ENCODE measurements around the gene GPR146.
"Not testable (repeated sequence)": the region's sequence is repeated elsewhere in the genome, so short reads cannot be mapped to it uniquely, and the experiment has no call there.

The GPR146 gene, protein sequence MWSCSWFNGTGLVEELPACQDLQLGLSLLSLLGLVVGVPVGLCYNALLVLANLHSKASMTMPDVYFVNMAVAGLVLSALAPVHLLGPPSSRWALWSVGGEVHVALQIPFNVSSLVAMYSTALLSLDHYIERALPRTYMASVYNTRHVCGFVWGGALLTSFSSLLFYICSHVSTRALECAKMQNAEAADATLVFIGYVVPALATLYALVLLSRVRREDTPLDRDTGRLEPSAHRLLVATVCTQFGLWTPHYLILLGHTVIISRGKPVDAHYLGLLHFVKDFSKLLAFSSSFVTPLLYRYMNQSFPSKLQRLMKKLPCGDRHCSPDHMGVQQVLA

DNA sequence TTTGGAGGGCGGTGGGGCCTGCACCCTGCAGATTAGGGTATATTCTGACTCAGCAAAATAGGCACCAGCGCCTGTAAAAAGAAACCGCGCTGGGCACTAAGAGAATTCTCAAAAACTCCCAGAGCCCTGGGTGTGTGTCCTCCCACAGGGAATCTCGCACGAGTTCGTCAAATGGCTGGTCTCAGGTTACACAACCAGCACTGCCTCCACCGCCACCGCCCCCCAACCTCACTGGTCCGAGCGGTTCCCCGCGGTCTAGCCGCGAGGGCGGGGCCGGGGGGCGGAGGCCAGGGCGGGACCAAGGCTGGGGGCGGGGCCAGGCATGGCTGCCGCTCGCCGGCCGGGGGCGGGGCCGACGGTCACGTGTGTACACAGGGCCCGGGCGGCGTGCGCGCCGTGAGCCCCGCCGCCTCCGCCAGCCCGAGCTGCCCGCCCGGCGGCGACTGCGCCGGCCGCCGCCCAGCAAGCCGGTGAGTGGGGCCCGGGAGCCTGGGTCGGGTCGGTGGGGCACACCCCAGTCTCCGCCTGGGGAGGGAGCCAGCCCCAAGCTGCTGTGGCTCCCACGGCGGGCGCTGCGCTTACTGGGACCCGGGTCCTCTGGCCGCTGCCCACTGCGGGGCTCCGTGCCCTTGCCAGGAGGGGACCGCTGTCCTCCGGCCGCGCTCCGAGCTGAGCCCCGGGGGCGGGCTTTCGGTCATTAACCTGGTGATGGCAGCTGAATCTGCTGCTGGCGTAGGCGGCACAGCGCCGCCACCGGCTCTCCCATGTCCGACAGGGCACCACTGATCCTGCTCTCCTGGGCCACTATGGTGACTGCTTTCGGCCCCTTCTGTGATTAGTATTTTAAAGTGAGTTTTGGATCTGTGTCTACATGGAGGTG lies at the start of gene GPR146:
GPR146 (plus strand) TSS at position 358 of the 880 bp plus-strand sequence. CDS start 12,970 bp downstream, outside the sequence.
- DNase-seq (ENCODE audit: low read depth) = peak; percentile 83

DNA sequence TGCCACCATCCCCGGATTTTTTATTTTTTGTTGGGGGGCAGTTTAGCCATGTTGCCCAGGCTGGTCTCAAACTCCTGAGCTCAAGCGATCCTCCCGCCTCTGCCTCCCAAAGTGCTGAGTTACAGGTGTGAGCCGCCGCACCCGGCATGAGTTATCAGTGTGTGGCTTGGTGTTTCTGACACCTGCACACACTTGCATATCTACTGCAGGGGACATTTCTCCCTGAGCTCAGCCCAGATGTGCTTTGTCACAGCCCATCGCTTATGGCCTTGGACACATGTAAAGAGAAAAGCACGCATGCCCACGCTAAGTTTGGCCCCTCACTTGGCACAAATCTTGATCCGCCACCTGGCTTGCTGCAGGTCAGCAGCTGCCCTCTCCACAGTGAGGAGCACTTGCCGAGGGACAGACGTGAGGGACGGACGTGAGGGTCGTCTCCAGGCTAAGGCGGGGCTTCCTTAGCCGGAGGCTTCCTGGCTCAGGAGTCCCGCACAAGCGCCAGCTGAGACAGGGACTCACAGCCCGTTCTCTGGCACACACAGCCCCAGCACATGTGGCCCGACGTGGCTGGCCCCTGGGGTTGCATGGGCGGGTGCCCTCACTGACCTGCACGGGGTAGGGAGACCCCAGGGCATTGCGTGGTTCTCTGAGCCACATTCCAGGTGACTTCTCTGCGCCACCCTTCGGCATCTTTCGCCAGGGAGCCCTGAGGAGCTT lies 49.6 kb upstream of the GPR146 start:
- DNase-seq (ENCODE audit: low read depth) = no peak

DNA sequence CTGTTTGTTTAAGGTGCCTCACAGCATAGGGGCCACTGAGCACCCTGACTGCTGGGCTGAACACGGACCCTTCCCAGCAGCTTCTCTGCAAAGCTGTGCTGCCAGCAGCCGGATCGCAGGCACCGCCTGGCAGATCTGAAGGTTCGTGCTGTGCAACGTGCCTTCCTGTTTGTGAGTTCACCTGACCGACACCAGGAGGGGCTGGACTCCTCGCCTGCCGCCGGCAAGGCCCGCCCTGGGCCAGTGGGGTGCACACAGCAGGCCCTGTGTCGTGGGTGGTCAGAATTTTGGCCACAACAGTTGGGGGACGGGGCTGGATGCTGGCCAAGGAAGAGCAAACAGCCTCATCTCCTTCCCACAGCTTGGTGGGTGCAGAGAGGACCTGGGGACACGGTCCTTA lies 48.8 kb upstream of the GPR146 start:
- no peak for DNase-seq (ENCODE audit: low read depth)

DNA sequence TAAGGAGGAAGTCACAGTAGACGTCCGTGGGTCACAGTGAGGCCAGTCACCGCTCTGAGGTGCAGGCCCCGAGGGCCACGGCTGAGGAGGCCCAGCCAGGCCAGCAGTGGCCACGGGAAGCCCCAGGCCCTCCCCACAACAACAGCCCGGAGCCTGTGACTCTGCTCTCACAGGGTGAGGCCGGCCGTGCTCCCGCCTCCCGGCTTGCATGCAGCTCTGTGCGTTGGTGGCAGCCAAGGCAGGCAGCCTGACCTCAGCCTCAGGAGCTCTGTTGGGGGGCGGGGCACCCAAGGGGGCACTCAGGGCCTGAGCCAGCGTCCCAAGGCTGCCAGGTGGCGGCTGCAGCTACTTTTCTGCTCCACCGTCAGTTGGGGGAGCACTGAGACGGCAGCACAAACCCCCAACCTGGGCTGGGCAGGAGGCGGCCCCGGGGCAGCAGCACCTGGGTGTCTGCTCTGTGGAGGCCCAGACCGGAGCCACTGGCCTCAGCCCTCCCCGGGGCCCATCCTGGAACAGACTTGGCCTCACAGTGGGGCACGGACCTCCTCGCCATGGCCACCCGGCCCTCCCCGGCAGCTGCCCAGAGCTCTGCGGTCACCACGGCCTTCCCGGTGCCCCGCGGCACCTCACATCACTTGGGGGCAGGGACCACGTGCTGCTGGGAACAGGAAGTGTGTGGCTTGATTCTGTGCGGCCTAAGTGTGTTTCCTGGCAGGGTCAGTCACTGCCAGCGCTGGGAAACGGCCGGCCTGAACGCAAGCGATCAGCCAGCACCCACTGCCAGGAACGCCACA lies 48.1 kb upstream of the GPR146 start:
- no peak for DNase-seq (ENCODE audit: low read depth)

DNA sequence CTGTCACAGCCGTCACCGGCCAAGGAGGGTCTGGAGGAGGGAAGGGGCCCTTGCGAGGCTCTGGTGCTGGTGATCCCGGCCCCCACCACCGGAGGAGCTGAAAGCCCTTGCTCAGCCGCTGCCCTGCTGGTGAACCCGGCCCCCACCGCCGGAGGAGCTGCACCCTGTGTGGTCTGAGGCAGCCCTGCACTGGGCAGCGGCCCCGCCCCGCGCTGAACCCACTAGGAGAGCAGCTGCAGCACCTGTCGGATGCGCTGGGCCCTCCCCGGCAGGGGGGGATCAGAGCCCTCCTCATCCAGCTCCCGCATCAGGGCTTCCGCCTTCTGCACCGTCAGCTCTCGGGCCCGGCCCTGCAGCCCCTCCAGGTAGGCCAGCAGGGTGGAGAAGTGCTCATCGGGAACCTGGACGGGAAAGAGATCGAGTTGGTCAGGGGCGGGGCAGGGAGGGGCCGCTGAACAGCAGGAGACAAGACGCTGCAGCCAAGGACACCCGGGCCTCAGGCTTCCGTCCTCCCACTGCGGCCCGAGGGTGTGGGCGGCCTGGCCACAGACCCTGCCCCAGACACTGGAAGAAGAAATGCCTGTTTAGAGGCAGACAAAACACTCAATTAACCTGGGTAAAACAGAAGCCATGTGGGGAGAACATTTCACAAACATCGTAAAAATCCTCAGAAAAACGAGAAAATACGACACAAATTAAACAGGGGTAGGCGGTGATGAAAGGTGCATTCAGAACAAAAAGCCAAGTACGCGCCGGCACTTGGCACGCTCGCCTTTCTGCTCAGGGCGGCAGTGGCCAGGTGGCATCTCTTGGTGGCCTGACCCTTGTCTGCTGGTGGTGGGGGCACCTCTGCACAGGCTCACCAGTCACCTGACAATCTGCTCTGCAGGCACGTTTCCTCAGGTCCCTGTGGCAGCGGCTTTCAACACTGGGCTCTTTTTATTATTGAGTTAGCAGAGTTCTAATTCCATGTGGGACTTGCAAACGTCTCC lies 46.6 kb upstream of the GPR146 start:
- DNase-seq (ENCODE audit: low read depth) = no peak

DNA sequence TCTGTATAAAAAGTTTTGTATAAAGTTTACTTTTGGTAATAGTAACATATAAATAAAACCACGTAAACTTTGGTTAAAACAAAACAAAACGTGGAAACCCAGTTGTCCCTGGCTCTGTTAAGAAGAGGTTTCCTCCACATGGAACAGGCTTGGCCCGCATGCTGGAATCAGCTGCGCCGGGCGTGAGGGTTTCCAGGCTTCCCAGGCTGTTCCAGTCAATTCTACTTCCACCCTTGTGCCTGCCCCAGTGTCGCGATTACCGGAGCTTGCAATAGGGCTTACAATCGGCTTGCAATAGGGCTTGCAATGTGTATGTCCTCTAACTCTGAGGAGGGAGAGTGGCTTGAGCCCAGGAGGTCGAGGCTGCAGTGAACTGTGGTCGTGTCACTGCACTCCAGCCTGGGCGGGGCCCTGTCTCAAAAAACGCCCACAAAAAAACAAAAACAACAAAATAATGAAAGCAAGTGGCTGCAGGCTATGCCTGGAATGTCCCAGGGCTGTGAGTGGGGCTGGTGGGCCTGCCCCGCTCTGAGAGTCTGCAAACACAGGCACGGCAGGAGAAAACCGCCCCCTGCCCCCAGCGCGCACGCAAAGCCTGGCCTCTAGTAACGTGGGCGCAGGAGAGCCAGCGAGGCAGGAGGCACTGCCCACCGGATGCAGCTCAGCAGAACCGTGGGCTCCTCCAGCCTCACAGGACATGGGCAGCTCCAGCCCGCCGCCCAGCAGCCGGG lies 45.0 kb upstream of the GPR146 start:
- DNase-seq (ENCODE audit: low read depth) = no peak

DNA sequence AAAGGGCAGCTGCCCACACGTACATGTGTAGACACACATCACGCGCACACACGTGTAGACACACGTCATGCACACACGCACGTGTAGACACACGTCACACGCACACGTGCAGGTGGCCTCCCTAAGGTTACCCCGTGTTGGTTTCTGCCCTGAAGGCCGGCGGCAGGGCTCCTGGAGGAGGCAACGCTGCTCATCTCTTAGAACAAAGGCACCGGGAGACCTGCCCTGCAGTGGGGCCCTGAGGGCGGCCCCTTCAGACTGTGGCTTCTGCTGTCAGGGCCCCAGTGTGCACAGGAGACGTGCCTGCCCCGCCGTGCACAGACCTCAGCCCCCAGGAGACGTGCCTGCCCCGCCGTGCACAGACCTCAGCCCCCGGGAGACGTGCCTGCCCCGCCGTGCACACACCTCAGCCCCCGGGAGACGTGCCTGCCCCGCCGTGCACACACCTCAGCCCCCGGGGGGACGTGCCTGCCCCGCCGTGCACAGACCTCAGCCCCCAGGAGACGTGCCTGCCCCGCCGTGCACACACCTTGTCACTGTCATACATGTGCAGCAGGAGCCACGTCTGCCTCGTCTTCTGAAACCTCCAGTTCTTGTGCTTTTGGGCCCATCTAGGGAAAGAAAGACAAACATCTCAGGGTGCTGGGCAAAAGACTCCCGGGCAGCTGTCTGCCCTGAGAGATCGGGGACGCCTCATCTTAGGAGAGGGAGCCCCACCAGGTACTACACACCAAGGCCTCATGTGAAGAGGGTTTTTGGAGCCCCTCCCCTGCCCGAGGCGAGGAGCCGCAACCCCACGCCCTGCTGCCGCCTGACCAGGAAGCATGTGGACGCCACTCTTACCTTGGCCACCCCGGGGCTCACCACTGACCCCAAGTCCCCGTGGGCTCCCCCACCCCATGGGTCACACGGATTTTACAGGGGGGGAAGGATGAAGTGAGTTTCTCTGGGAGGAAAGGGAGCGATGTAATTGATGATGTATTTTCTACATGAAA lies 44.1 kb upstream of the GPR146 start:
- no peak for DNase-seq (ENCODE audit: low read depth)

DNA sequence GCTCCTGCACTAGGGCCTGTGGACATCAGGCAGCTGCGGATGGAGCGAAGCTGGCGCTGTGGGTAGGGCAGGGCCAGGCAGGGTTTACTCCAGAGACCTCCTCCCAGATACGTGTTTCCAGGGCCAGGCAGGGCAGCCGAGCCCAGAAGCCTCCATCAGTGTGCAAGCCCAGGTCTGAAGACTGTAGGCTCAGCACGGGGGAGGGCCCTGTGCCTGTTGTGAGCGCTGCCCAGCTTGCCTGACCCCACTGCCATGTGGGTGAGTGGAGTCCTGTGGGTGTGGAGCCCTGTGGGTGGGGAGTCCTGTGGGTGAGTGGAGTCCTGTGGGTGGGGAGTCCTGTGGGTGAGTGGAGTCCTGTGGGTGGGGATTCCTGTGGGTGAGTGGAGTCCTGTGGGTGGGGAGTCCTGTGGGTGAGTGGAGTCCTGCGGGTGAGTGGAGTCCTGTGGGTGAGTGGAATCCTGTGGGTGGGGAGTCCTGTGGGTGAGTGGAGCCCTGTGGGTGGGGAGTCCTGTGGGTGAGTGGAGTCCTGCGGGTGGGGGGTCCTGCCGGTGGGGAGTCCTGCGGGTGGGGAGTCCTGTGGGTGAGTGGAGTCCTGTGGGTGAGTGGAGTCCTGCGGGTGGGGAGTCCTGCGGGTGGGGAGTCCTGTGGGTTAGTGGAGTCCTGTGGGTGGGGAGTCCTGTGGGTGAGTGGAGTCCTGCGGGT lies 43.1 kb upstream of the GPR146 start:
- DNase-seq (ENCODE audit: low read depth) = not testable (repeated sequence)

DNA sequence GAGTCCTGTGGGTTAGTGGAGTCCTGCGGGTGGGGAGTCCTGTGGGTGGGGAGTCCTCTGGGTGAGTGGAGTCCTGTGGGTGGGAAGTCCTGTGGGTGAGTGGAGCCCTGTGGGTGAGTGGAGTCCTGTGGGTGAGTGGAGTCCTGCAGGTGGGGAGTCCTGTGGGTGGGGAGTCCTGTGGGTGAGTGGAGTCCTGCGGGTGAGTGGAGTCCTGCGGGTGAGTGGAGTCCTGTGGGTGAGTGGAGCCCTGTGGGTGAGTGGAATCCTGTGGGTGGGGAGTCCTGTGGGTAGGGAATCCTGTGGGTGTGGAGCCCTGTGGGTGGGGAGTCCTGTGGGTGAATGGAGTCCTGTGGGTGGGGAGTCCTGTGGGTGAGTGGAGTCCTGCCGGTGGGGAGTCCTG lies 42.3 kb upstream of the GPR146 start:
- not testable (repeated sequence) for DNase-seq (ENCODE audit: low read depth)

DNA sequence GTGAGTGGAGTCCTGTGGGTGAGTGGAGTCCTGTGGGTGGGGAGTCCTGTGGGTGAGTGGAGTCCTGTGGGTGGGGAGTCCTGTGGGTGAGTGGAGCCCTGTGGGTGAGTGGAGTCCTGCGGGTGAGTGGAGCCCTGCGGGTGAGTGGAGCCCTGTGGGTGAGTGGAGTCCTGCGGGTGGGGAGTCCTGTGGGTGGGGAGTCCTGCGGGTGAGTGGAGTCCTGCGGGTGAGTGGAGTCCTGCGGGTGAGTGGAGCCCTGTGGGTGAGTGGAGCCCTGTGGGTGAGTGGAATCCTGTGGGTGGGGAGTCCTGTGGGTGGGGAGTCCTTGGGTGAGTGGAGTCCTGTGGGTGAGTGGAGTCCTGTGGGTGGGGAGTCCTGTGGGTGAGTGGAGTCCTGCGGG lies 41.9 kb upstream of the GPR146 start:
- DNase-seq (ENCODE audit: low read depth) = not testable (repeated sequence)

DNA sequence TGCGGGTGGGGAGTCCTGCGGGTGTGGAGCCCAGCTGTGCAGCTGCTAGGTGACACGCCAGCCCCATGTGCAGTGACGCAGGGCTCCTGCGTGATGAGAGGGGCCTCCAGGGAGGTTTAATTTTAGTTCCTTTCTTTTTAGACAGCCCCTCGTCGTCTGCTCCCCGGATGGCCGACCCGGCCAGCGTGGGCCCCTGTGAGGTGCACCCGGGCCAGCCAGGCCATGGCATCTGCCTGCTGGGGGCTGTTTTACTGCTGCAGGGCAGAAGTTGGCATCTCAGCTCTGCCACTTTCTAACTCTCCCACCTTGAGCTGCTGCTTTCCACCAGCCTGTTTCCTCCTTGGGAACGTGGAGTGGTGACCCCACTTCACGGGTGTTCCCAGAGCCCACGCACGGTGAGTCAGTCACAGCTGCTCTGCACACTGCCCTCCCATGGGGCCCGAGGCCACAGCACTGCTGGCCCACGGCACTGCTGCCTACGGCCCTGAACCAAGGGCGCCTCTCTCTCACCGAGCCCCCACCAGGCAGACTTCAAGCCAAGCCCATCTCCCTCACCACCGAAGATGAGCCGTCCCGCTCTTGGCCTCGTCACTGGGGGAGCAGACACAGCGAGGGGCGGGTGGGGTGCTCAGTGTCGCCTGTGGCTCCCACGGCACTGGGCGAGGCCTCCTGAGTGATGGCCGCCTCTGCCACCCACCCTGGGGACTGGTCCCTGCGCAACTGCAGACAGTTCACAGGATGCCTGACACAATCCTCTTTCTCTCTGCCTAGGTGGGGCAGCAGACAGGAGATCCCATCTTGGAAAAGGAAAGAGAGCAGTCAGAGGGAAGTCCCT lies 40.1 kb upstream of the GPR146 start:
- DNase-seq (ENCODE audit: low read depth) = no peak

DNA sequence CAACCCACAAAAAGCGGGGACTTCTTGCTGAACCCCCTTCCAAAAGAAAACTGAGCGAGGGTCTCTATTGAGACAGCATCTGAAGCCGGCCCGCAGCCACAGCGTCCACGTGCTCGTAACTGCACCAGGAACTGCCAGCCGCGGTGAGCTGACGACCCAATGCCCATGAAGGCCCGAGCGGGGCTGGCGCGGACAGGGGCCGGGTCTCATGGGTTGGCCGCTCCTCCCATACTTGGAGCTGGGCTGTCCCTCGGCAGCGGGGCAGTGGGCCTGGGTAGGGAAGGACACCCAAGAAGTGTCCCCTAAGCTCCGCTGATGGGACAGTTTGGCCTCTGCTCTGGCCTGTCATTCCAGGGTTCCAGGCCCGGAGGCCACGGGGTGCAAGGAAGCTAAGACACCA lies 39.0 kb upstream of the GPR146 start:
- no peak for DNase-seq (ENCODE audit: low read depth)

DNA sequence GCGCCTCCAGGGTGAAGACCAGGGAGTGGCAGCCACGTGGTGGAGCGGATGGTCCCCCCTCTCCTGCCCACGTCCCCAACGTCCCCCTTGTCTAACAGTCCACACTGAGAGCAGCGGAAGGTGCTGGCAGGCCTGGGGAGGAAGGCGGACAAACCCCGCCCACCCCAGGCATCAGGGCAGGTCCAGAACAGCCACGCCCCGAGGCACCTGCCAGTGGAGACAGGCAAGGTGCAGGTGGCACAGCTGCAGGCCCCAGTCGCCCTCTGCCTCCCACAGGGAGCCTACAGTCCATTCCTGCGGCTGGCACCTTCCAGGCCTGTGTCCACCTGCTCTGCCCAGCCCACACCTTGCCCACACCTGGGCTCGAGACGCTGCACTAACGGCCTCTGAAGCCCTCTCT lies 36.4 kb upstream of the GPR146 start:
- no peak for DNase-seq (ENCODE audit: low read depth)

DNA sequence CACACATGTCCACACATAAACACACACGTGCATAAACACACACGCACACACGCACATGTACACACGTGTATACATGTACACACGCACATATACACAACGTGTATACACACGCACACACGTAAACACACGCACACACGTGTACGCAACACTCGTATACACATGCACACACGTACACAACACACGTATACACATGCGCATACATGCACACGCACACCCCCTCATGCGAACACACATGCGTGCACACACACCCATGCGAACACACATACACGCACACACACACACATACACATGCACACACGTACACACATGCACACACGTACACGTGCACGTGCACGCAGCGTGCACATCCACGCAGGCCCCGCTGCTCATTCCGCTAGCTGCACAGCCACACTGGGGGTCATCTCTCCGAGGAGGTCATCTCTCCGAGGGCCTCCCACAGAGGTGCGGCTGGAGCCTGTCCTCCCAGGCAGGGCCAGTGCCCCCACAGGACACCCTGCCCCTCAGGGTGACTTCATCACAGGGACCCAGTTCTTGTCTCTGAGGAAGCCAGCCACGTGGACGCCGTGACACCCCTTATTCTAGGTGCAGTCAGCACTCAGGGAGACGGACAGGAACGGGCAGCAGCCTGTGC lies 35.5 kb upstream of the GPR146 start:
- no peak for DNase-seq (ENCODE audit: low read depth)

DNA sequence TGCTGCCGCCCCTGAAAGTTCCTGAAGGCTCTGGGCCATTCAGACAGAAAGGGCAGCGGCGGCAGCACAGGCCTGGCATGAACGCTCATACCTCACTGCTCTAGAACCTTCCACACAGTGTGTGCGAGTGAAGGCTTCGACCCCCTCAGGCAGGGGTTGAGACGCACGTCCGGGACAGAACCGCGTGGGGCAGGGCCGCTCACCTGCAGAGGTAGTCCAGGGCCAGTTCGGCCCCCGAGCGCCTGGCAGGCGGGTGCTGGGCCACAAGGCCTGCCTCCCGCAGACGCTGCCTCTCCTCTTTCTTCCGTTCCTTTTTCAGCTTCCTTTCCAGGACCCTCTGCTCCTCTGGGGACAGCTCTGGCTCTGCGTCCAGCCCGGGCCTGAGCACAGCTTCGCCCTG lies 34.6 kb upstream of the GPR146 start:
- DNase-seq (ENCODE audit: low read depth) = no peak

DNA sequence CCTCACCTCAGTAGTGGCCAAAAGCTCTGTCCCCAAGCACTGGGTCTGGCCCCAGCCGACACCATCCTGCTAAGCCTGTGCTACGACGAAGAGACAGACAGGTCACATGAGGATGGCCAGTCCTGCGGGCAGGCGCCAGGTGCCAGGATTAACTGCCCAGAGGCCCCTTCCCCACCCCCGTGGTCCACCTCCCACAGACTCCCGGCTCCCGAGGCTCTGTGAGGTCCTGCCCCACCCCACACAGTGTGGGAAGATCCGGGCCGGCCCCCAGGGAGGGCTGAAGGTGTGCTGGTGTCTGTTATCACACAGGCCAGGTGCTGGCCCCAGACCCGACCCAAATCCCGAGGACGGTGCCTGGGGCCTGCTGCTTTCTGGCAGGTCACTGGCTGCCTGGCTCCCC lies 34.1 kb upstream of the GPR146 start:
- DNase-seq (ENCODE audit: low read depth) = no peak

All from T-helper 22 cell (primary cell).